Fibroblast of skin of left quadriceps (primary cell): Measurements from ENCODE around the gene AMBRA1.

Experiments
- DNase-seq, 2 experiments: peaks; one replicate each; pipeline ENCODE4 v3.0.0-alpha.2; 2013; ENCODE audit warnings: low read depth in 2 of 2

The AMBRA1 gene

GRCh38 chr11:46570790-46571398, 22.9 kb downstream of the AMBRA1 start:
- no peak for DNase-seq

- no peak for DNase-seq
Measured at GRCh38 chr11:46565232-46565840, 28.5 kb downstream of the AMBRA1 start.

- peak; percentile 34 to 38 for DNase-seq
Measured at GRCh38 chr11:46564459-46564858, 29.4 kb downstream of the AMBRA1 start.

GRCh38 chr11:46562527-46562926, 31.3 kb downstream of the AMBRA1 start:
- DNase-seq: no peak

- DNase-seq: no peak
Measured at GRCh38 chr11:46560300-46560991, 33.4 kb downstream of the AMBRA1 start.

GRCh38 chr11:46559815-46560214, 34.0 kb downstream of the AMBRA1 start:
- no peak for DNase-seq

- no peak for DNase-seq
Measured at GRCh38 chr11:46557684-46558151, 36.1 kb downstream of the AMBRA1 start.

GRCh38 chr11:46555267-46556054, 38.4 kb downstream of the AMBRA1 start:
- DNase-seq: peak; percentile 30 to 35

GRCh38 chr11:46554213-46555147, 39.3 kb downstream of the AMBRA1 start:
- DNase-seq: peak; percentile 57 to 60

GRCh38 chr11:46553814-46554212, 40.0 kb downstream of the AMBRA1 start:
- DNase-seq: no peak

- DNase-seq: no peak
Measured at GRCh38 chr11:46551261-46551660, 42.6 kb downstream of the AMBRA1 start.

GRCh38 chr11:46547579-46547978, 46.2 kb downstream of the AMBRA1 start:
- no peak for DNase-seq

- DNase-seq: no peak
Measured at GRCh38 chr11:46543564-46543963, 50.3 kb downstream of the AMBRA1 start.

- DNase-seq: no peak
Measured at GRCh38 chr11:46541593-46542371, 52.0 kb downstream of the AMBRA1 start.

- no peak for DNase-seq
Measured at GRCh38 chr11:46540807-46541206, 53.0 kb downstream of the AMBRA1 start.

- peak in 1 of 2 experiments; percentile 49 for DNase-seq
Measured at GRCh38 chr11:46537537-46538295, 56.1 kb downstream of the AMBRA1 start.

GRCh38 chr11:46537121-46537520, 56.7 kb downstream of the AMBRA1 start:
- no peak for DNase-seq

GRCh38 chr11:46535688-46536087, 58.1 kb downstream of the AMBRA1 start:
- DNase-seq: no peak

GRCh38 chr11:46534711-46535110, 59.1 kb downstream of the AMBRA1 start:
- DNase-seq: no peak
